Measurements from ENCODE around the gene SLC6A3.
A peak's percentile ranks its signal among the peaks of the same experiment; 100 is the strongest.
"Not testable (repeated sequence)": the region's sequence is repeated elsewhere in the genome, so short reads cannot be mapped to it uniquely, and the experiment has no call there.

The SLC6A3 gene

GRCh38 chr5:1380910-1381309, 64.3 kb downstream of the SLC6A3 start:
- DNase-seq (ENCODE audit: insufficient read length, low spot score) = no peak
- FAIRE-seq = no peak
- TF ChIP-seq PAX5 (IDR thresholded peaks at IDR 0.05; ENCODE audit: insufficient read depth, low read length, severe bottlenecking) (no peak), TAF1 (IDR thresholded peaks at IDR 0.05; ENCODE audit: low read depth, low read length) (no peak), POU2F2 (IDR thresholded peaks at IDR 0.05; ENCODE audit: low read depth, low read length) (no peak), SPI1 (IDR thresholded peaks at IDR 0.05; ENCODE audit: low read depth, low read length) (no peak), POLR2AphosphoS5 (IDR thresholded peaks at IDR 0.05; ENCODE audit: low read depth, low read length) (no peak), POLR2A (IDR thresholded peaks at IDR 0.05; ENCODE audit: low read depth, low read length) (no peak)

DNA sequence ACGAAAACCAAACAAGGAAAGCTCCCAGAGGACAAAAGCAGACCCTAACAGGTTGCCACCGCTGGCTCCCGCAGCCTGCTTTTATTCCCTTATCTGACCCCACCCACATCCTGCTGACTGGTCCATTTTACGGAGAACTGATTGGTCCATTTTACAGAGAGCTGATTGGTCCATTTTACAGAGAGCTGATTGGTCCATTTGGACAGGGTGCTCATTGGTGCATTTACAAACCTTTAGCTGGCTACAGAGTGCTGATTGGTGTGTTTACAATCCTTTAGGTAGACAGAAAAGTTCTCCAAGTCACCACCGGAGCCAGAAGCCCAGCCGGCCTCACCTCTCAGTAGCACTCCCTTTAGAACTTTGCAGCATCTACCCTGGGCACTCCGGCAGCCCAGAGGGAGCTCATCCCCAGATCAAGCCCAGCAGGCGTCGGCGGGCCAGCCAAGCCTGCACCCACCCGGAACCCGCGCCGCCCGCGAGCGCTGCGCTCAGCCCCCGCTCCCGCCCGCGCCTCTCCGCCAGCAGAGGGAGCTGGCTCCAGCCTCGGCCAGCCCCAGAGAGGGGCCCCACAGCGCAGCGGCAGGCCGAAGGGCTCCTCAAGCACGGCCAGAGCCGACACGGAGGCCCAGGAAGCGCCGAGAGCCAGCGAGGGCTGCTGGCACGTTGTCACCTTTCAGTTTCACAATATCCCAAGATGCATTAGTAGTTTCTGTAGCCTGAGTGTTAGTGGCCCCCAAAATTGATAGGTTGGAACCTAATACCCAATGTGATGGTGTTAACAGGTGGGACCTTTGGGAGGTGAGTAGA, 65.0 kb downstream of the SLC6A3 start:
- peak; percentile 54 for DNase-seq (ENCODE audit: insufficient read length, low spot score)
- TF ChIP-seq SPI1 (IDR thresholded peaks at IDR 0.05; ENCODE audit: low read depth, low read length) (no peak), TAF1 (IDR thresholded peaks at IDR 0.05; ENCODE audit: low read depth, low read length) (no peak), POLR2AphosphoS5 (IDR thresholded peaks at IDR 0.05; ENCODE audit: low read depth, low read length) (no peak), PAX5 (IDR thresholded peaks at IDR 0.05; ENCODE audit: insufficient read depth, low read length, severe bottlenecking) (no peak), POU2F2 (IDR thresholded peaks at IDR 0.05; ENCODE audit: low read depth, low read length) (no peak), POLR2A (IDR thresholded peaks at IDR 0.05; ENCODE audit: low read depth, low read length) (no peak)
- no peak for FAIRE-seq

DNA sequence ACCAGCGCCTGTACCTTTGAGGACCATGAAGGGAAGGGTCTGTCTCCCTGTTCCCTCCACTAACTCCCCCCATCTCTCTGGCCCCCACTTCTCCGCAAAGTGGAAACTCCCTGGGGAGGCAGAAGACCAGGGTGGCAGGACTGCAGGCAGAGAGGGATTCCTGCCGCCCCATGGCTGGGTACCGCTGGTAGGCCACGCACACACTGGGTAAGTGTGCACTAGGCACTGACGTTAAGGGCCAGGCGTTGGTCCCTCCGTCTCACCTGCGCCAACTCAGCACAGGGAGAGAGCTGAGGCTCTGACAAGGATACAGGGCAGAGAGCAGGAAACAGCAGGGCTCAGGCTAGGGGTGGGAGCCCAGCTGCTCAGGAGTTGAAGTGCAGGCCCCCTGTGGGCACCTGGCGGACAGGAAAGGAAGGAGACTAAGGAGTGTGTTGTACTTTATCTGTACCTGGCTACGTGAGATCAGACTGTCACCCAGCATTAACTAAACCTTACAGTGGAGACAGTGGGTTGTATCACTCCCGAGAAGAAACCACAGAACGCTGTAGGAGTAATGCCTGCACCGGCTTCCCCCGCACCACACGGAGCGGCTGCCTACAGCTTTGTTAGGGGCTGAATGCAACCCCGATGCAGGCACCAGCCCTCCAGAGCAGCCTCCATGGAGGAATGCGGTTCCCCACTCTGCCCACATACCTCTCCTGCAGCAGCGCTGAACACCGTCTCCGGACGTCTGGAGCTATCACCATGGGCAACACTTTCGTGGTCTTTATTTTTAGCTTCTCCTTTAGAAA, 66.2 kb downstream of the SLC6A3 start:
- TF ChIP-seq PAX5 (IDR thresholded peaks at IDR 0.05; ENCODE audit: insufficient read depth, low read length, severe bottlenecking) = no peak
- no peak for FAIRE-seq

DNA sequence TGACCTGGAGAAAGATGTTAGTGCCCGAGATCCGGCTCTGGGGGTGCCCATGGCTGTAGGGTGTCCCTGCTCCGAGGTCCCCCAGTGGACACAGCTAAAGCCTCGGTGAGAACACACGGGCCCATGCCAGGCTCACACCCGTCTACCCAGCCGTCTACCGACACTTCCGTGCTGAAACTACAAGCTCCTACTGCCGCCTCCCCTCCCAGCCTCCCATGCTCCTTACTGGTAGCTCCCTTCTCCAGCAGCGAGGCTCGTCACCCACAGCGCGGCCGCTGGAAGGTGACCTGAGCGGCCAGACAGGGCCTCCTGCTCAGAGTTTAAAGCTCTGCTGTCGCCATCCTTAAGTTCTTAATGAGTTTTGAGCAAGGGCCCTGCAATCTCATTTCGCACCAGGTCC, 67.1 kb downstream of the SLC6A3 start:
- TF ChIP-seq SPI1 (IDR thresholded peaks at IDR 0.05; ENCODE audit: low read depth, low read length) (no peak), PAX5 (IDR thresholded peaks at IDR 0.05; ENCODE audit: insufficient read depth, low read length, severe bottlenecking) (no peak), POLR2A (IDR thresholded peaks at IDR 0.05; ENCODE audit: low read depth, low read length) (no peak), TAF1 (IDR thresholded peaks at IDR 0.05; ENCODE audit: low read depth, low read length) (no peak), POU2F2 (IDR thresholded peaks at IDR 0.05; ENCODE audit: low read depth, low read length) (no peak), POLR2AphosphoS5 (IDR thresholded peaks at IDR 0.05; ENCODE audit: low read depth, low read length) (no peak)
- DNase-seq (ENCODE audit: insufficient read length, low spot score) (no peak), FAIRE-seq (no peak)

More for the DNA sequence above, 66.2 kb downstream of the SLC6A3 start:
- no peak for DNase-seq (ENCODE audit: insufficient read length, low spot score)

DNA sequence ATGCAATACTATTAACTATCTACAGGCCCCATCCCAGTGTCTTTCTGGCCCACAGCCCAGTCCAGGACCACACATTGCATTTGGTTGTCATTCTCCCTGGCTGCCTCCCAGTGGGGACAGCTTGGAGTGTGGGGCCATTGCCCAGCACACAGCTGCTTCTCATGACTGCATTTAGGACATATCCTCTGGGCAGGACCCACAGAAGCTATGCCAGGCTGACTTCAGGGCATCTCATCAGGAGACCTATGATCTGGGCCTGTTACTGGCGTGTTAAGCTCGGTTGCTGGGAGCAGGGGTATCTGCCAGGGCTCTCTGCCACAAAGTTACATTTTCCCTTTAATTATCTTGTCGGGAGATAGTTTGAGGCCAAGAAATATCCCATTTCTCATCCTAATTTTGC, 68.3 kb downstream of the SLC6A3 start:
- TF ChIP-seq POLR2AphosphoS5 (IDR thresholded peaks at IDR 0.05; ENCODE audit: low read depth, low read length) (no peak), SPI1 (IDR thresholded peaks at IDR 0.05; ENCODE audit: low read depth, low read length) (no peak), POLR2A (IDR thresholded peaks at IDR 0.05; ENCODE audit: low read depth, low read length) (no peak), POU2F2 (IDR thresholded peaks at IDR 0.05; ENCODE audit: low read depth, low read length) (no peak), PAX5 (IDR thresholded peaks at IDR 0.05; ENCODE audit: insufficient read depth, low read length, severe bottlenecking) (no peak), TAF1 (IDR thresholded peaks at IDR 0.05; ENCODE audit: low read depth, low read length) (no peak)
- FAIRE-seq = no peak
- DNase-seq (ENCODE audit: insufficient read length, low spot score) = no peak

GRCh38 chr5:1375871-1376810, 69.1 kb downstream of the SLC6A3 start:
- no peak for TF ChIP-seq POU2F2 (IDR thresholded peaks at IDR 0.05; ENCODE audit: low read depth, low read length)
- no peak for TF ChIP-seq PAX5 (IDR thresholded peaks at IDR 0.05; ENCODE audit: insufficient read depth, low read length, severe bottlenecking)
- TF ChIP-seq SPI1 (IDR thresholded peaks at IDR 0.05; ENCODE audit: low read depth, low read length) = no peak
- no peak for TF ChIP-seq POLR2AphosphoS5 (IDR thresholded peaks at IDR 0.05; ENCODE audit: low read depth, low read length)
- DNase-seq (ENCODE audit: insufficient read length, low spot score) (no peak), FAIRE-seq (no peak)

DNA sequence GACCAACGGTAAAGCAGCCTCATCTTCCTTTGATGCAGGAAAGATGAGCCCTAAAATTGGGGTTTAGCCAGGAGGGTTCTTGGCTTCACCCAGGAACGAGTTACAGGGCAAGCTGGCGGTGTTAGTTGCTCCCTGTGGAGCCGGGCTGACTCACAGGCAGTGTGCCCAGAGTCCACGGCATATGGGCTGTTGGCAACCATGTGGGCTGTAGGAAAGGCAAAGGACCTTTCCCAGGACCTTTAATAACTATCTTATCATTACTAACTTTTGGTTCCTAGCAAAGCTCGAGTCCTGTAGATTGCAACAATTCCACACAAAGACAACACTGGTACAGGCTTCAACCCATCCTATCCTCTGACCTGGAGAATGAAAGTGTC, 70.6 kb downstream of the SLC6A3 start:
- no peak for TF ChIP-seq TAF1 (IDR thresholded peaks at IDR 0.05; ENCODE audit: low read depth, low read length)
- TF ChIP-seq POLR2AphosphoS5 (IDR thresholded peaks at IDR 0.05; ENCODE audit: low read depth, low read length) = no peak
- no peak for TF ChIP-seq POLR2A (IDR thresholded peaks at IDR 0.05; ENCODE audit: low read depth, low read length)
- no peak for TF ChIP-seq SPI1 (IDR thresholded peaks at IDR 0.05; ENCODE audit: low read depth, low read length)
- no peak for TF ChIP-seq PAX5 (IDR thresholded peaks at IDR 0.05; ENCODE audit: insufficient read depth, low read length, severe bottlenecking)
- FAIRE-seq = no peak
- no peak for DNase-seq (ENCODE audit: insufficient read length, low spot score)

GRCh38 chr5:1374030-1374678, 71.1 kb downstream of the SLC6A3 start:
- FAIRE-seq = no peak
- no peak for DNase-seq (ENCODE audit: insufficient read length, low spot score)
- no peak for TF ChIP-seq TAF1 (IDR thresholded peaks at IDR 0.05; ENCODE audit: low read depth, low read length)
- TF ChIP-seq SPI1 (IDR thresholded peaks at IDR 0.05; ENCODE audit: low read depth, low read length) = no peak
- no peak for TF ChIP-seq POLR2AphosphoS5 (IDR thresholded peaks at IDR 0.05; ENCODE audit: low read depth, low read length)
- no peak for TF ChIP-seq PAX5 (IDR thresholded peaks at IDR 0.05; ENCODE audit: insufficient read depth, low read length, severe bottlenecking)
- TF ChIP-seq POLR2A (IDR thresholded peaks at IDR 0.05; ENCODE audit: low read depth, low read length) = no peak
- TF ChIP-seq POU2F2 (IDR thresholded peaks at IDR 0.05; ENCODE audit: low read depth, low read length) = no peak

GRCh38 chr5:1371972-1372342, 73.3 kb downstream of the SLC6A3 start:
- not testable (repeated sequence) for DNase-seq (ENCODE audit: insufficient read length, low spot score); FAIRE-seq
